Osteocyte (in vitro differentiated cells): ENCODE measurements around the gene NBEAL2. TPM values are rescaled to one million over a fixed set of nuclear protein-coding genes. Genes with fewer than 3 reads are reported as not detected.

Source experiments
- DNase-seq: peaks from one replicate; pipeline ENCODE4 v3.0.0; 2021; ENCODE audit warnings: mixed read lengths; ENCODE audit not compliant: unreplicated experiment; ENCODE audit errors: extremely low spot score
- H3K27ac Mint-ChIP-seq: one replicate; pipeline ENCODE4 v1.8.0; 2021; ENCODE audit warnings: mild to moderate bottlenecking, mixed read lengths; ENCODE audit not compliant: unreplicated experiment
- H3K27me3 Mint-ChIP-seq: one replicate; pipeline ENCODE4 v1.8.0; 2021; ENCODE audit warnings: mixed read lengths; ENCODE audit not compliant: unreplicated experiment
- H3K36me3 Mint-ChIP-seq: one replicate; pipeline ENCODE4 v1.8.0; 2021; ENCODE audit warnings: mixed read lengths; ENCODE audit not compliant: unreplicated experiment
- H3K4me1 Mint-ChIP-seq: one replicate; pipeline ENCODE4 v1.8.0; 2021; ENCODE audit warnings: mixed read lengths; ENCODE audit not compliant: unreplicated experiment
- H3K4me3 Mint-ChIP-seq: one replicate; pipeline ENCODE4 v1.8.0; 2021; ENCODE audit warnings: mild to moderate bottlenecking, moderate library complexity, mixed read lengths; ENCODE audit not compliant: unreplicated experiment
- H3K9me3 Mint-ChIP-seq: one replicate; pipeline ENCODE4 v1.8.0; 2021; ENCODE audit warnings: mixed read lengths; ENCODE audit not compliant: unreplicated experiment
- total RNA-seq: library from RNA; stranded (reverse); gene quantifications from 2 replicates; pipeline ENCODE4 v1.2.1, GENCODE V29; 2021
- TF ChIP-seq, protein P1 (sequence below): fragments of 200-600 bp; sonication (generic); IDR thresholded peaks from 2 replicates; pipeline ENCODE4 v1.5.0; 2021; ENCODE audit warnings: antibody characterized with exemption, mild to moderate bottlenecking, moderate library complexity

The NBEAL2 gene
- total RNA-seq, 1 donor from 2014 or later: 21.8 TPM

- Mint-ChIP-seq H3K27ac (no peak overlapping the region), H3K27me3 (no peaks in the 10 kb centered on the region), H3K4me1 (no peaks in the 10 kb centered on the region), H3K4me3 (no peak overlapping the region), H3K9me3 (no peaks in the 10 kb centered on the region), H3K36me3 (no peaks in the 10 kb centered on the region)
- no peak for DNase-seq
- TF ChIP-seq, protein P1, sequence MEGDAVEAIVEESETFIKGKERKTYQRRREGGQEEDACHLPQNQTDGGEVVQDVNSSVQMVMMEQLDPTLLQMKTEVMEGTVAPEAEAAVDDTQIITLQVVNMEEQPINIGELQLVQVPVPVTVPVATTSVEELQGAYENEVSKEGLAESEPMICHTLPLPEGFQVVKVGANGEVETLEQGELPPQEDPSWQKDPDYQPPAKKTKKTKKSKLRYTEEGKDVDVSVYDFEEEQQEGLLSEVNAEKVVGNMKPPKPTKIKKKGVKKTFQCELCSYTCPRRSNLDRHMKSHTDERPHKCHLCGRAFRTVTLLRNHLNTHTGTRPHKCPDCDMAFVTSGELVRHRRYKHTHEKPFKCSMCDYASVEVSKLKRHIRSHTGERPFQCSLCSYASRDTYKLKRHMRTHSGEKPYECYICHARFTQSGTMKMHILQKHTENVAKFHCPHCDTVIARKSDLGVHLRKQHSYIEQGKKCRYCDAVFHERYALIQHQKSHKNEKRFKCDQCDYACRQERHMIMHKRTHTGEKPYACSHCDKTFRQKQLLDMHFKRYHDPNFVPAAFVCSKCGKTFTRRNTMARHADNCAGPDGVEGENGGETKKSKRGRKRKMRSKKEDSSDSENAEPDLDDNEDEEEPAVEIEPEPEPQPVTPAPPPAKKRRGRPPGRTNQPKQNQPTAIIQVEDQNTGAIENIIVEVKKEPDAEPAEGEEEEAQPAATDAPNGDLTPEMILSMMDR: no peak
Measured at GRCh38 chr3:46996689-46997452, 17.4 kb downstream of the NBEAL2 start.

DNA sequence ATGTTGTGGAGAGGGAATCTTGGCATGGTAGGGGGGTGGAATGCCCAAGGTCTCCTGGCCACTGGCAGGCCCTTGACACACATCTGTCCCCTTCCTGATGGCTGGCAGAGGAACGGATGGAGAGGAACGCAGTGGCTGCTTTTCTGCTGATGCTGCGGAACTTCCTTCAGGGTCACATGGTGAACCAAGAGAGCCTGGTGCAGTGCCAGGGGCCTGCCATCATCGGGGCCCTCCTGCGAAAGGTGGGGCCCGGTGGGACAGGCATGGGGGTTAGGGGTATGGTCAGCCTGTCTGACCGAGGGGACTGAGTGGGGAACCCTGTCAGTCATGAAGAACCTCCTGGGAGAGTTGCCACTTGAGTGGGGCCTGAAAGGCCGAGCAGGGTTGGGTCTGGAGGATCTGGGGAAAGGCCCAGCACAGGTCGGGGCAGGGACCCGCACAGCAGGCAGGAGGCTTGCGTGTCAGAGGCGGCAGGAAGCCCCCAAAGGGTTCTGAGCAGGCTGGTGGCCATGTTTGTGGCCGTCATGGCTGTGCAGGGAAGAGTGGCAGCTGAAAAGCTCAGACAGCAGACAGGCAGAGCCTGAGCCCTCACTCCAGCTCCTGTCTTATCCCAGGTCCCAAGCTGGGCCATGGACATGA, 18.1 kb downstream of the NBEAL2 start:
- H3K4me3 Mint-ChIP-seq: no peak overlapping the region
- H3K27ac Mint-ChIP-seq: no peak overlapping the region
- no peaks in the 10 kb centered on the region for H3K27me3 Mint-ChIP-seq
- H3K9me3 Mint-ChIP-seq: no peaks in the 10 kb centered on the region
- no peak for DNase-seq
- H3K4me1 Mint-ChIP-seq: no peaks in the 10 kb centered on the region
- TF ChIP-seq, protein P1: no peak
- H3K36me3 Mint-ChIP-seq: no peaks in the 10 kb centered on the region

DNA sequence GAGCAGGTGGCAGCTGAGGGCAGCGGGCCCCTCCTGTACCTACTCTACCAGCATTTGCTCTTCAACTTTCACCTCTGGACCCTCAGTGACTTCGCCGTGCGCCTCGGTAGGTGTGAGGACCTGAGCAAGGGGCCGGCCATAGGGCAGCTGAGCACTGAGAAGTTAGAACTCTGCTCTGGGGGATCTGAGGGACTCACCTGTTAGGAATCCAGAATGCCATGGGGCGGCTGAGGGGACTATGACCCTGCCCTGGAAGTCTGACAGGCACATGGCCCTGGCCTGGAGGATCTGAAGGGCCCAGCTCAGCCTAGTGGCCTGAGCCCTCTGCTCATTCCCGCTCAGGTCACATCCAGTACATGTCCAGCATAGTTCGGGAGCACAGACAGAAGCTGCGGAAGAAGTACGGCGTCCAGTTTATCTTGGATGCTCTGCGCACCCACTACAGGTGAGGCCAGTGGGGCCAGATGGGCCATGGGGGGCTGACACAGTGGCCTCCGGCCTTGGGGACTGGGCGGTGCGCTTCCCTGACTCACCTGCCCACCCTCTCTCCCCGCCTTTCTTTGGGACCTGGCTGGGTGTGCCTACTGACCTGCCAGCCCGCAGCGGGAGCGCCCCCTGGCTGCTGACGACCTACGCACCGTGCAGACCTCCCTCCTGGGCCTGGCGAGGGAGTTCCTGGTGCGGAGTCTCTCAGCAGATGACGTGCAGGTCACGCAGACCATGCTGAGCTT, 18.8 kb downstream of the NBEAL2 start:
- no peak overlapping the region for H3K27ac Mint-ChIP-seq
- no peak overlapping the region for H3K4me3 Mint-ChIP-seq
- no peaks in the 10 kb centered on the region for H3K27me3 Mint-ChIP-seq
- no peak for DNase-seq
- no peaks in the 10 kb centered on the region for H3K4me1 Mint-ChIP-seq
- no peaks in the 10 kb centered on the region for H3K36me3 Mint-ChIP-seq
- H3K9me3 Mint-ChIP-seq: no peaks in the 10 kb centered on the region
- TF ChIP-seq, protein P1: peak; percentile 72

DNA sequence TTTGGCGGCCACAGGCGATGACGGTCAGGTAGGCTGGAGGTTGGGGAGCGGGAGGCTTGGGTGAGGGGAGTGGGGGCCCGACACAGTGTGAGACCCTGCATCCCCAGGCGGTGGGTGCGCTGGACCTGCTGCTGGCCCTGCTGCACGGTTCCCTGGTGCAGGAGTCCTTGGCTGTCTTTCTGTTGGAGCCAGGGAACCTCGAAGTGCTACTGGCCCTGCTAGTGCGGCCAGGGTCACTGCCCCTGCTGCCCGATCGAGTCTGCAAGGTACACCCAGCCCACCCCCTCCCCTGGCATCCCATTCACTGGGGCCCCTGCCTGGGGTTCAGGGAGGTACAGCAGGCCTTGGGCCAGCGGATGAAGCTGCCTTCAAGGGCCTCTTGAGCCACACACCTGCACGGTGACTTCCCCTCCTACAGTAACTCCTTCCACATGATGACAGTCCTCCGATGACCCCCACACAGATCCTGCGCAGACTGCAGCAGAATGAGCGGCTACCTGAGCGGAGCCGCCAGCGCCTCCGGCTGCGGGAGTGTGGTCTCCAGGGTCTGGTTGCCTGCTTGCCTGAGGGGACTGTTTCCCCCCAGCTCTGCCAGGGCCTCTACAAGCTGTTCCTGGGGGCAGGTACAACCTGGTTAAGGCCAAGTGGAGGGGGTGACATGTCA, 19.5 kb downstream of the NBEAL2 start:
- Mint-ChIP-seq H3K9me3 (no peaks in the 10 kb centered on the region), H3K27me3 (no peaks in the 10 kb centered on the region), H3K4me3 (no peak overlapping the region), H3K4me1 (no peaks in the 10 kb centered on the region), H3K36me3 (no peaks in the 10 kb centered on the region), H3K27ac (no peak overlapping the region)
- no peak for DNase-seq
- TF ChIP-seq, protein P1: no peak
